Astrocyte of the cerebellum (primary cell): ENCODE measurements around the gene SQOR.

Source experiments
- DNase-seq: peaks from one replicate; pipeline ENCODE4 v3.0.0-alpha.2; 2011; ENCODE audit warnings: low read depth
- H3K4me3 ChIP-seq: 2 replicates; pipeline ENCODE4 v1.5.1; 2011; ENCODE audit warnings: mild to moderate bottlenecking, low read depth, low read length, moderate library complexity
- CTCF ChIP-seq: IDR thresholded peaks from 2 replicates; pipeline ENCODE4 v1.5.1; 2012; ENCODE audit warnings: low read length, low read depth, moderate library complexity, mild to moderate bottlenecking; ENCODE audit errors: missing control alignments
- in situ Hi-C: cut with HindIII; loops from 2 replicates; pipeline ENCODE4 v1.10.0; 2017; ENCODE audit warnings: low sequenced_read_pairs

SQOR gene

GRCh38 chr15:45618813-45619212 lies 16.0 kb upstream of the SQOR start:
- no peak for TF ChIP-seq CTCF

GRCh38 chr15:45628136-45628535 lies 6.7 kb upstream of the SQOR start:
- in situ Hi-C loops = no loop called here
- TF ChIP-seq CTCF = no peak
- DNase-seq = no peak
- no peak overlapping the region for H3K4me3 ChIP-seq

More at GRCh38 chr15:45618813-45619212, 16.0 kb upstream of the SQOR start:
- no peak overlapping the region for H3K4me3 ChIP-seq
- DNase-seq = no peak
- in situ Hi-C loops = no loop called here

GRCh38 chr15:45630917-45631691 lies 3.7 kb upstream of the SQOR start:
- peak; percentile 56 for DNase-seq
- no peak overlapping the region for H3K4me3 ChIP-seq
- in situ Hi-C loops = no loop called here
- no peak for TF ChIP-seq CTCF

- in situ Hi-C loops = no loop called here
- DNase-seq = no peak
- H3K4me3 ChIP-seq = no peak overlapping the region
- TF ChIP-seq CTCF = no peak
Measured at GRCh38 chr15:45631776-45632175, 3.1 kb upstream of the SQOR start.

GRCh38 chr15:45635191-45635638 lies 386 bp downstream of the SQOR start:
- peak; percentile 57 for TF ChIP-seq CTCF
- peak overlapping the region; percentile 60 for H3K4me3 ChIP-seq
- DNase-seq = no peak
- in situ Hi-C loops = no loop called here

GRCh38 chr15:45635763-45636292 lies 999 bp downstream of the SQOR start:
- no peak for DNase-seq
- TF ChIP-seq CTCF = no peak
- H3K4me3 ChIP-seq = peak overlapping the region; percentile 60
- in situ Hi-C loops = no loop called here
